ENCODE measurements around the gene VAMP4.
"Not testable (repeated sequence)": the region's sequence is repeated elsewhere in the genome, so short reads cannot be mapped to it uniquely, and the experiment has no call there.

Gene VAMP4

GRCh38 chr1:171702598-171702997, 39.3 kb downstream of the VAMP4 start:
- H3K4me3 ChIP-seq (ENCODE audit: low read depth, low read length) = no peak overlapping the region

GRCh38 chr1:171699531-171699930, 42.3 kb downstream of the VAMP4 start:
- H3K4me3 ChIP-seq (ENCODE audit: low read depth, low read length) = no peak overlapping the region

DNA sequence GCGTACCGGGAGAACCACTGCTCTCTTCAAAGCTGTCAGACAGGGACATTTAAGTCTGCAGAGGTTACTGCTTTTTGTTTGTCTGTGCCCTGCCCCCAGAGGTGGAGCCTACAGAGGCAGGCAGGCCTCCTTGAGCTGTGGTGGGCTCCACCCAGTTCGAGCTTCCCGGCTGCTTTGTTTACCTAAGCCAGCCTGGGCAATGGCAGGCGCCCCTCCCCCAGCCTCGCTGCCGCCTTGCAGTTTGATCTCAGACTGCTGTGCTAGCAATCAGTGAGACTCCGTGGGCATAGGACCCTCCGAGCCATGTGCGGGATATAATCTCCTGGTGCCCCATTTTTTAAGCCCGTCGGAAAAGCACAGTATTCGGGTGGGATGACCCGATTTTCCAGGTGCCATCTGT, 46.1 kb downstream of the VAMP4 start:
- H3K4me3 ChIP-seq (ENCODE audit: low read depth, low read length) = not testable (repeated sequence)

DNA sequence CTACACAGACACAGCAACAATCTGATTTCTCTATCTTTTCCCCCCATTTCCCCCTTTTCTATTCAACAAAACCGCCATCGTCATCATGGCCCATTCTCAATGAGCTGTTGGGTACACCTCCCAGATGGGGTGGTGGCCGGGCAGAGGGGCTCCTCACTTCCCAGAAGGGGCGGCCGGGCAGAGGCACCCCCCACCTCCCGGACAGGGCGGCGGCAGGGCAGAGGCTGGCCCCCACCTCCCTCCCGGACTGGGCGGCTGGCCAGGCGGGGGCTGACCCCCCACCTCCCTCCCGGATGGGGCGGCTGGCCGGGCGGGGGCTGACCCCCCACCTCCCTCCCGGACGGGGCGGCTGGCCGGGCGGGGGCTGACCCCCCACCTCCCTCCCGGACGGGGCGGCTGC, 48.3 kb downstream of the VAMP4 start:
- H3K4me3 ChIP-seq (ENCODE audit: low read depth, low read length) = not testable (repeated sequence)

GRCh38 chr1:171683870-171684269, 58.0 kb downstream of the VAMP4 start:
- H3K4me3 ChIP-seq (ENCODE audit: low read depth, low read length) = no peak overlapping the region

DNA sequence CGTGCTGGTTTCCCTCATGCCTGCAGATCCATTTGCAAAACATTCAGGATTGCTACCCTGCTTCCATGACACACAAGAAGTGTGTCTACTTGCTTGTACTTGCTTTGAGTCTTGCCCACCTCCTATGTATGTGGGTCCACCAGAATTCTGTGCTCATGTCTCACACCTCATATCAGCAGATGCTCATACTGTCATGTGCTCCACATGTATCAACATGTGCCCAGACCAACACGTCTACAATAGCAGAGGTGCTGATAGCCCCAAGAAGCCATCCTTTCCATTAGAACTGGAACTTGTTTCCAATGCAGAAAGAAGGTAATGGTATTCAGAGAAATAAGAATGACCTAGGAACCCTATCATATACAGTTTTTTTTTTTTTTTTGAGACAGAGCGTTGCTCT, 61.5 kb downstream of the VAMP4 start:
- no peak overlapping the region for H3K4me3 ChIP-seq (ENCODE audit: low read depth, low read length)

GRCh38 chr1:171676823-171677222, 65.0 kb downstream of the VAMP4 start:
- H3K4me3 ChIP-seq (ENCODE audit: low read depth, low read length) = no peak overlapping the region

- no peak overlapping the region for H3K4me3 ChIP-seq (ENCODE audit: low read depth, low read length)
Observed at GRCh38 chr1:171674431-171675405, 67.1 kb downstream of the VAMP4 start.

DNA sequence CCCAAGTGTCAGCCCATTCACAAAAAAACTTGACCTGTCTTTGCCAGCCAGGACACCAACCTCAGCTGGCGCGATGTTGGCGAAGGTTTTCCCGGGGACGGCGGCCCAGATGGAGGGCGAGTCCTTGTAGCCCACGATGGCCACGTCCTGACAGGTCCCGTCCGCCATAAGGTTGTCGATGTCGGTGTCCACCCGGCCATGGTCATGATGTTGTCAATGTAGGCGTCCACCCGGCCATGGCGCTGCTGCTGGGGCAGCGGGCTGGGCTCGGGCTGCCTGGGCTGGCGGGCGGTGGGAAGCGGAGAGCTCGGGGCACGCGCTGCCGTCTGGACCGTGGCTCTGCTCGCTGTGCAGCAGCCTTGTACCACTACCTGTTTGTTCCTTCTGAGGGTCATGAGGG, 71.1 kb downstream of the VAMP4 start:
- no peak overlapping the region for H3K4me3 ChIP-seq (ENCODE audit: low read depth, low read length)

DNA sequence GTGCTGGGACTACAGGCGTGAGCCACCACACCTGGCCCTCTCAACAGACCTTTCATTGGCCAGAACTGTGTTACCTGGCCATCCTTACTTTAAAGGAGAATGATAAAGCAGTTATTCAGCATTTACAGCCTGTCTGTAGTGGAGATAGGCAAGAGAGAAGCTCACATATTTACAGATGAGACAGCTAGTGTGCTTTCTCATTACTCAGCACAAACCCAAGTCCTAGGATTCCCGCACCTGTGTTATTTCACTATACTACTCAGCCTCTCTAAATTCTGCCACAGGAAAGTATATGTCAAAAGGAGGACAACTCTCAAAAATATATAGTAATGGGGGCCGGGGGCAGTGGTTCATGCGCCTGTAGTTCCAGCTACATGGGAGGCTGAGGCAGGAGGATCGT, 73.5 kb downstream of the VAMP4 start:
- H3K4me3 ChIP-seq (ENCODE audit: low read depth, low read length) = no peak overlapping the region

DNA sequence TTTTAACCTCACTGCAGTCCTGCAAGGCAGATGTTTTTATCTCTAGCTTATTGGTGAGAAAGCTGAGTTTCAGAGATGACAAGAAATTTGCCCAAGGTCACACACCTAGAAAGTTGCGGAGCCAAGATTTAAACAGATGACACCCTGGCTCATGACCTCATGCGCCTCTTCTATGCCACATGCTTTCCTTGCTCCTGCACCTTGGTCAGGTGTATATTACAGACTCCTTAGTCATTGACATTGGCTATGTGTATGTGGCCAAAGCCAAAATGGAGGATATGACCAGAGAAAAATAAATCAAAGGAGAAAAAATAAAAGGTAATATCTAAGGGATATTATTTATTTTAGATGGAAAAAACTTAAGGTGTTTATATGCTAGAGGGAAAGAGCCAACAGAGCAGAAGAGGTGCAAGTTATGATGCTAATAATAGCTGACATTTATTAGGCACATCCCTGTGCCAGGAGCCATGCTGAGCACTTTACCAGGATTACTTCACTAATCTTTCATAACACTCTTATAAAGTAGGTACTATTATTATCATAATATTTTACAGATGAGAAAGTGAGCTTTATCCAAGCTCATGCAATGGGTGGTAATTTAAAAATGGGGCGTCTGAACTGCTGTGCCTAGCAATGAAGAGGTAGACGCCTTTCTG, 75.6 kb downstream of the VAMP4 start:
- H3K4me3 ChIP-seq (ENCODE audit: low read depth, low read length) = no peak overlapping the region

DNA sequence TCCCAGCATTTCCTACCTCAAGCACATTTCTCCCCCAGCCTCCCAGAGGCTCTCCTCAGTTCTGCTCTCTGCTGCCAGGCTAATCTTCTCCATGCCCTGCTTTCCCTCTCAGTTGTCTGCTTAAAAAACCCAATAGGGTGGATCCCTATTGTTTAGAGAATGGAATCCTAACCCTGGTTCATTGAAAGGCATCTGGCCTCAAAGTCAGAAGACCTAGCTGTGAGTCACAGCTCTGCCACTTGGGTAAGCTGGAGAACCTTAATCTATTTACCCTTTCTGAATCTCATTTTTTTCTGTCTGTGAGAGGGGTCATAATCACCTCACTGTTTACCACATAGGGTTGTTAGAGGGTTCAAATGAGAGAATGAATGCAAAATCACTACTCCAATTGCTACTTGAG, 76.9 kb downstream of the VAMP4 start:
- H3K4me3 ChIP-seq (ENCODE audit: low read depth, low read length) = no peak overlapping the region

DNA sequence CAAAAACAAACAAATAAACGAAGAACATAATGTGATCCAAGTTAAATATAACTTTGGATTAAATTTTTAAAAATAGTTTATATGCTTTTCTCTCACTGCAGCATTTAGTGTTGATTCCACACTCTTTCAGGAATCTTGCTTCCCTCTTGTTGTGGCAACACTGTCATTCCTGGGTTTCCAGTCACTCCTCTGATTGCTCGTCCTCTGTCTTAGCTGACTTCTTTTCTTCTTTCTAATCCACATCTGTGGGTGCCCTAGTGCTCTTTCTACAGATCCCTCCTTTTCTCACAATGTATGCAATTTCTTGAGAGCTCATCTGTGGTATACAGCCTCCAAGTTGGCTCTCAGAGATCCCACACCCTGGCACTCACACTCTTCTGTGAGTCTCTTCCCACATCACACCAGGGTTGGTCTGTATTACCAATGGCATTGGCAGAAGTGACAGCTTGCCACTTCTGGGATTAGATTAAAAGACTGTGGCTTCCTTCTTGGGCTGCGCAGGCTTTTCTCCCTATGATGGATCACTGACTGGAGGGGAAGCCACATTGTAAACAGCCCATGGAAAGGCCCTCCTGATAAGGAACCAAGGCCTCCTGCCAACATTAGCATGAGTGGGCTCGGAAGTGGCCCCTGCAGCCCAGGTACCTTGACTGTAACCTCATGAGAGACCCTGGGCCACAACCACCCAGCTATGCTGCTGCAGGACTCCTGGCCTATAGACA, 77.8 kb downstream of the VAMP4 start:
- no peak overlapping the region for H3K4me3 ChIP-seq (ENCODE audit: low read depth, low read length)

GRCh38 chr1:171663036-171663853, 78.6 kb downstream of the VAMP4 start:
- H3K4me3 ChIP-seq (ENCODE audit: low read depth, low read length) = no peak overlapping the region

DNA sequence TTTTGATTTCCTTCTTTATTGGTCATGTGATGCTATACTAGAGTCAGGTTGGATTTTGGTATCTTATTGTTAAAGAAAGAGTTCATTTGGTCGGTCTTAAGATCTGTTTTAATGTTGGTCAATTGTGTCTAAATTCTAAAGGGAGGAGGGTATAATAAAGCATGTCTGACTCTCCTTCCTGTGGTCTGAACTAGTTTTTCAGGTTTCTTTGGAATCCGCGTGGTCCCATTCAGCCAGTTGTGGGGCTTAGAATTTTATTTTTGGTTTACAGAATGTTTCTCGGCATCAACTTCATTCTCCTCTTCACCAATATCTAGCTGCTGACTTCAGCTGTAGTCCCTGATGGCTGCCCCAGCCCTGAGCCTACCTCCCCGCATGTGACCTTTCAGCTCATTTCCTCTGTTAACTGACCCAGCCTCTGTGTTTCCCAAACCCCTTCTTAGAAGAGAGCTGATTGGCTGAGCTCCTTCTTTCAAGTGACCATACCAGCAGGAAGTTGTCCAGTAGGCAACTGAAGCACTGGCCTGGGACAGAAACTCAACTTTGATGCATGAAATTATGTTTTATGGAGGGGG, 80.7 kb downstream of the VAMP4 start:
- H3K4me3 ChIP-seq (ENCODE audit: low read depth, low read length) = no peak overlapping the region

- not testable (repeated sequence) for H3K4me3 ChIP-seq (ENCODE audit: low read depth, low read length)
Observed at GRCh38 chr1:171656206-171656605, 85.7 kb downstream of the VAMP4 start.

- H3K4me3 ChIP-seq (ENCODE audit: low read depth, low read length) = no peak overlapping the region
Observed at GRCh38 chr1:171655746-171656116, 86.1 kb downstream of the VAMP4 start.

DNA sequence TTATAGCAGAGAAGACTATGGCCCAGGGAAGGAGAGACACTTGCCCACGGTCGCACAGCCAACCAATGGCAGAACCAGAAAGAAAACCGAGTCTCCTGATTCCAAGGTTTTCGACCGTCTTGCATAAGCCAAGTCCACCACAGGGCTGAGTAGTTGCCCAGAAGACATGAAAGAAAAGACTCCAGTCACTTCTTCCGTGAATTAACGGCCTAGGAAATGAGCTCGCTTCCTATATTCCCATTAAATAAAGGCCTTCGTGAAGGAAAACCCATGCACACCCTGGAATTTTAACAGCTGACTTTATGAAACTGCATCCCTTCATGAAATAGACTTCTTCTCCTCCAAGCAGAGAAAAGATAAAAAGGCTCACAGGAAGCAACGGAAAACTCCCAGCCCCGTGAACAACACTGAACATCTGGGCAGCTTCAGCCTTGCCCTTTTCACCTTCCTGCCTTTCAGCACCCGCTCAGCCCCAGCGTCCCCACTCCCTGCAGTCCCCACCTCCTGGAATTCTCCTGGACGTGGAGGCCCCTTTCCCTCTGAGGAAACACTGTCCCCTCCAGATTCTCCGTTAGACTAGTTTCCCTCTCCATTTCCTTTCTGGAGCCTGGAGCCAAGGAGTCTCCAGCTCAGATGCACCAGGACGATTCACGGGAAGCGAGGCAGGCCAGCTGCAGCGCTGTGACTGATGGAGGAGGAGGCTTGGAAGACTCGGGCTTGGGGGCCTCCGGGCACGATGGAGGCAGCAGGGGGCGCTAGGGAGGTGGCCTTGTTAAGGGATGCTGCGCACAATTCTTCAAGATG, 86.7 kb downstream of the VAMP4 start:
- H3K4me3 ChIP-seq (ENCODE audit: low read depth, low read length) = no peak overlapping the region

- no peak overlapping the region for H3K4me3 ChIP-seq (ENCODE audit: low read depth, low read length)
Observed at GRCh38 chr1:171654201-171654941, 87.5 kb downstream of the VAMP4 start.

Measured in iPS-11a (cell line).